HG03103 (cell line): ENCODE data around the gene MPPED1.

Experiments
- ATAC-seq: cut with Tn5 transposase; IDR thresholded peaks from one replicate; pipeline ENCODE4 v1.9.1; 2021; ENCODE audit warnings: low read depth; ENCODE audit not compliant: unreplicated experiment

Gene MPPED1

GRCh38 chr22:43392385-43392989 lies 19.3 kb upstream of the MPPED1 start:
- no peak for ATAC-seq

GRCh38 chr22:43393132-43393843 lies 18.5 kb upstream of the MPPED1 start:
- ATAC-seq = no peak

DNA sequence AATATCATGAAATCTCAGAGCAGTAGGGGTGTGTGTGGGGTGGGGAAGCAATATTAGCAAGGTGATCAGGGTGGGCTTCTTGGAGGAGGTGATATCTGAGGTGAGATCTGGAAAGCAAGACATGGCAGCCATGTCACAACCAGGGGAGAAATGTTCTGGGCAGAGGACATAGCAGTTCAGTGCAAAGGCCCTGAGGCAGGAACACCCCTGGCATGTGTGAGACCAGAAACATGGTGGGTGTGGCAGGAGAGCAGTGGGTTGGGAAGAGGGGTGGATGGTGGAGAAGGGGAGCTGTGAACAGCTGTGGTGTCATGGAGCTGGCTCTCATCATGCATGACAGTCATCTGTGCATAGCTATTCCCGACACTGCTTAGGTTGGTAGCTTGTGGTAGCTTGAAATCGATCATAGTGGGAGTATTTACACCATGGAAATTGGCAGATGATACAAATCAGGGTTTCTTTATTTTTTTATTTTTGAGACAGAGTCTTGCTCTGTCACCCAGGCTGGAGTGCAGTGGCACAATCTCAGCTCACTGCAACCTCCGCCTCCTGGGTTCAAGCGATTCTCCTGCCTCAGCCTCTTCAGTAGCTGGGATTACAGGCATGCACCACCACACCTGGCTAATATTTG lies 17.9 kb upstream of the MPPED1 start:
- no peak for ATAC-seq

- ATAC-seq = no peak
Measured at GRCh38 chr22:43395086-43395695, 16.6 kb upstream of the MPPED1 start.

DNA sequence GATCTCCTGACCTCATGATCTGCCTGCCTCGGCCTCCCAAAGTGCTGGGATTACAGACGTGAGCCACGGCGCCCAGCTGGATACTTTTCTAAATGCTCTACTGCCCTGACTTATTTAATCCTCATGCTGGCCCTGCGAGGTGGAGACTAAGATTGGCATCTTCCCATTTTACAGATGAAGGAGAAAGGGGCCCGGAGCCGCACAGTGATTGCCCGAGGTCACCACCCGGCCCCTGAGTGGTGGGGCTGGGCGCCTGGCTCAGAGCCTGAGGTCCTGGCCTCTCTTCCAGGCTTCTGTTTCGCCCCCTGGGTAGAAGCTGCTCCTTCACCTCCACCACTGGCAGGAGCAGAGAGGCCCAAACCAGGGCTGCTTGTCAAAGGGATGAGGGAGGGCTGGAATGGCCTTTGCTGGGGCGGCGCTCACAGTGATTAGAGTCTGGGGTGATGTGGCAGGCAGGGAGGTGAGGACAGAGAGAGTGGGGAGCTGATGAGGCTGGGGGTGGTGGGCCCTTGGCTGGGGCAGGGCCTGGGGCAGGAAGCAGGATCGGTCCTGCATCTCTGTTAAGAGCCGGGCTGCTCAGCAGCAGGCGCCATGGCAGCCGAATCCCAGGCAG lies 15.4 kb upstream of the MPPED1 start:
- ATAC-seq = no peak

DNA sequence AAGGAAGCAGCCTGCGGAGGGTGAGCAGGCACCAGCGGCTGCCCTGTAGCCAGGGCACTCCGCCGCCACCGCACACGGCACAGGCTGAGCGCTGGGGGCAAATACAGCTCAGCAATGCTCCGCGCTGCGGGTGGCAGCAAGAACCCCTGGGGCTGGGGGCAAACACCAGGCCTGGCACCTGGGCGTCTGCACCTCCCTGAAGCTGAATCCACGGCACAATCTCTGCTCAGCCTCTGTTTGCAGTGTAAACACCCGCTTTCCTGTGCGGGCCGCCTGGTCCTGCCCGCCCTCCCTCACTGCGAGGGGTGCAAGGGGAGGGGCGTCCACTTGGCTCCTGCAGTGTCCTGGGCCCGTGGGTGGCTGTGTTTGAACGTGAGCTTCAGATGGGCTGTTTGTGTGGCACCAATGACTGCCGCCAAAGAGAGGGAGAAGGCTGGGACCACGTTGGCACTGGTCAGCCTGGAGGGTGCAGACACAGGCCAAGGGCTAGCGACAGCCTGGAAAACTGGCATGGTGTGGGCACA lies 14.8 kb upstream of the MPPED1 start:
- ATAC-seq = no peak

GRCh38 chr22:43397766-43398165 lies 14.0 kb upstream of the MPPED1 start:
- no peak for ATAC-seq

DNA sequence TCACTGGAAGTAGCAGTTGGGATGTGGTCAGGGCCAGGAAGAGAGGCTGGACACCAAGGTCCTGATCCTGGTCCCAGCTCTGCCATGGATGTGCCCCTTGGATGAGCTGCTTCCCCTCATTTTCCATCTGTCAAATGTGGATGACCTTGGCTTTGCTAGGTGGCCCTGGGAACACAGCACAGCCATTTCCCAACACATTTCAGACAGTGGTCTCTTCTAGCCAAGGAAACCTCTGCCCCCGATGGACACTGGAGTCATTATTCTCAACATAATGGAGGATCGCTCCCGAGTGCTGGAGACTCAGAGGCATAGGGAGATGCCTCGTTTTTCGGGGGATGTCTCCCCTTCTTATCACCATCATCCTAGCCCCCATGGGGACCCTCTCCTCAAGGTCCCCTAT lies 13.6 kb upstream of the MPPED1 start:
- ATAC-seq = no peak

DNA sequence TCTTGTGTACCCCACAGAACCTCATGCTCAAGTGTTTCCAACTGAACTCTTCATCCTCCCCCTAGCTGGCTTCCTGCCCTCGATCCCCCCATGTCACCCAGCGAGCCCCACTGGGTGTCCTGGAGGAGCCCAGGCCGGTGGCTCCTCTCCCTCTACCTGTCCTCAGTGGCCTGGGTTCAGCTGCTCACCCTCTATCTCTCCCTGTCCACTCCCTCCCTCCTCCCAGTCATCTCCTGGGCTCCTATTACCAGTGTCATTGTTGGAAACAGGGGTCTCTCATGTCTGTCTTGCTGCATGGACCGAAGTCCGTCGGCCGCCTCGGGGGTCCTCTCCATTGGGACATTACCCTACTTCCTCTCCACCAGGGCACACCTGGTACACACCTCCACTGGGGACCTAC lies 12.9 kb upstream of the MPPED1 start:
- ATAC-seq = no peak

- ATAC-seq = no peak
Measured at GRCh38 chr22:43399338-43399979, 12.4 kb upstream of the MPPED1 start.

- no peak for ATAC-seq
Measured at GRCh38 chr22:43399980-43400358, 11.8 kb upstream of the MPPED1 start.

DNA sequence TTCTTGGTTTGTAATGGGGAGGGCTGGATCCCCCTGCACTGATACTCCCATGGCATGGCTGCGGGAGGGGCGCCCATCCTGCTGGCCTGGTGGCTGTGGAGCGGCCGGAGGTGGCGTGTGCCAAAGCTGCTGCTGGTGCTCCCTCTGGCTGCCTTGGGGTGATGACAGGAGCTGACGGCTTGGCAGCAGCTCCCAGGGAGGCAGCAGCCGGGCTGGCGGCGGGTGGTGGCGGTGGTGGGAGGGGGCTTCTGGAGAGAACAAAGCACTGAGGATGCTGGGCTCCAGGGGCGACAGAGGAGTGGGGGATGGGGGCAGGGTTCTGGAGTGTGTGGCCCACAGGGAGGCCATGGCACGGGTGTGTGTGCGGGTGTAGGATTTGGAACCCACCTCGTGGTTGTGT lies 11.4 kb upstream of the MPPED1 start:
- ATAC-seq = no peak

- no peak for ATAC-seq
Measured at GRCh38 chr22:43401233-43401632, 10.6 kb upstream of the MPPED1 start.

DNA sequence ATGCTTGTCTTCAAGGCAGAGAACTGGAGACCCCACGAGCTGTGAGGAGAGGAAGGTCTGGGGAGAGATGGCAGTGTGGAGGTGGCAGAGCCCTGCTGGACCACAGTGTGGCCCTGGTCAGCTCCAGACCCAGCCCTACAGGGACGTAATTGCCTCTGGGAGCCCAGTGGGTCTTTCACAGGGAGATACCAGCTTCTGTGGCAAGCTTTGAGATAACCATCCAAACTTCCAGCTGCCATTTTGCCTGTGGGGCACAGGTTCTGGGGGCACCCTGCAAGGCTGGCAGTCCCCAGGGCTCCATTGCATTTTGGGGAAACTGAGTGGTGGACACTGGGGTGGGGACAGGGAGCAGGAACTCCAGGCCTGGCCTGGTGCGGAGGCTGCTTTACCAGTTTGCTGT lies 10.2 kb upstream of the MPPED1 start:
- no peak for ATAC-seq

DNA sequence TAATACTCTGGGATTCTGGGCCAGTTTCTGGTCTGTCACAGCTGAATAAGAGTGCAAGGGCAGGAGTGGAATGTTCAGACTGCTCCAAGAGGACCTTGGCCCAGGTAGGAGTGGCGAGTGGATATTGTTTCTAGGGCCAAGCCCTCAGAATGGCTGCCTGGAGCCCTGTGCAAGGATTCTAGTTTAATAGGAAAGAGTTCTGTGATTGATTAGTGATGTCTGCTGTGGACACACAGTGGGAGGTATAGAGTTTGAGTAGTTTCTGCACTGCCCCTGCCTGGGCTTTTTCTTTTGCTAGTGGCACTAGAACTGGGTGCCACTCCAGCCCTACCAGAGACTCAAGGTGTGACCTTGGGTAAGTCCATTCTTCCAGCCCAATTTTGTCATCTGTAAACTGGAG lies 9.7 kb upstream of the MPPED1 start:
- ATAC-seq = no peak

DNA sequence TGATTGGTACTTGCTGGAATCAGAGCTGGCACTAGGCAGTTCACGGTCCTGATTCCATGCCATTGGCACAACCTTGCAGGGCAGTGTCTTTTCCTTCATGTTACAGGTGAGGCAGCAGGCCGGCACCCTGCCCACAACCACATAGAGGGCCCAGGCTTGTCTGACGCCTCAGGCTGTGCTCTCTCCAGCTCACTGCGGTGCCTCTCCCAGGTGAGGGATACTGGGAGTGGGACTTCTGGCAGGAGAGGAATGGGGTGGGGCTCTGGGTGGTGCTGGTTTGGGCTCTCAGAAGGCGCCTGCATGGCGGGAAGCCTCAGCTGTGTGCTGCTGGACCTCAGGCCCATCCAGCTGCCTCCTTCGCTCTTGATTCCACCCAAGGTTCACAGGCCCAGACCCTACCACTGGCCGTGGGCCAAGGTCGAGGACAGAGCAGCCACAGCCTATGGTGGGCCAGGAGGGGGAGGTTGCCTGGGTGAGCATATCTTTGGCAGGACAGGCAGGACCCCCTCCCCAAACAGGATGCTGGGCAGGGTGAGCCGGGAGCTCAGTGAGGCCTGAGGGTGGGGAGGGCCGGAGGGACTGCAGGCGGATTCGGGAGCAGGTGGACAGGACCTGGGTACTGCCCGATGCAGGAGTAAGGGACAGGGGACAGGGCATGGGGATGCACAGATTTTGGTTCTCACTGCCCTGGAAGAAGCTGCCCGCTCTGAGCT lies 7.0 kb upstream of the MPPED1 start:
- ATAC-seq = no peak

GRCh38 chr22:43406186-43406790 lies 5.5 kb upstream of the MPPED1 start:
- no peak for ATAC-seq

DNA sequence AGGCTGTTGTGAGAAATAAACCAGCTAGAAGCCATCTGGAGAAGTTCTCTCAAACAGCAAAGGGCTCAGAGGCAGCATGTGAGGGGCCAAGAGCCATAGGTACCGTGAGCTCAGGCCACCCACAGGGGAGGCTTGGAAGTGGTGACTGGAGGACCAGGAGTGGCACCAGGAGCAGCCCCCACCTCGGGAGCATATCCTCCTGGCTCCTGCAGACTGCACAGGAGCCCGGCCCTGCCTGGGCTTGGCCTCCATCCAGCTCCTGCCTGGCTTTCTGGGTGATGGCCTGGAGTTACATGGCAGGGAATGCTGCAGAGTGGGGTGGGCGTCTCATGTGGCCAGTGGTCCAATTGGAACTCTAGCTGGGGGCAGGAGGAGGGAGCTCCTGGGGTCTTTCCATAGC lies 4.2 kb upstream of the MPPED1 start:
- no peak for ATAC-seq

DNA sequence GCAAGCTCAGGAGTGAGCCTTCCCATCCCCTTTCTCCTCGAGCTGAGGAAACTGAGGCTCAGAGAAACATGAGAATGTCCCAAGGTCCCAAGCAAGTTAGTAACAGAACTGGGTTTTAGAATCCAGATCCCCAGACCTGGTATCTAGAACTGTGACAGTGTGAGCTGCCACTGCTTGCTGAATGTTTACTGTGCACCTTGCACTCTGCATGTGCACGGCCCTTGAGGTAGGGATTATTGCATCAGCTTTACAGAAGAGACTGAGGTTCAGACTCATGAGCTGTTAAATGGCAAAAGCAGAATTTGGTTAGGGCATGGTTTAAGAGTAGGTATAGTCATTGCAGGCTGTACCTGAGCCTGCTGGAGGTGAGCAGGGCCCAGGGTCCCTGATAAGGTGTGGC lies 3.8 kb upstream of the MPPED1 start:
- no peak for ATAC-seq

DNA sequence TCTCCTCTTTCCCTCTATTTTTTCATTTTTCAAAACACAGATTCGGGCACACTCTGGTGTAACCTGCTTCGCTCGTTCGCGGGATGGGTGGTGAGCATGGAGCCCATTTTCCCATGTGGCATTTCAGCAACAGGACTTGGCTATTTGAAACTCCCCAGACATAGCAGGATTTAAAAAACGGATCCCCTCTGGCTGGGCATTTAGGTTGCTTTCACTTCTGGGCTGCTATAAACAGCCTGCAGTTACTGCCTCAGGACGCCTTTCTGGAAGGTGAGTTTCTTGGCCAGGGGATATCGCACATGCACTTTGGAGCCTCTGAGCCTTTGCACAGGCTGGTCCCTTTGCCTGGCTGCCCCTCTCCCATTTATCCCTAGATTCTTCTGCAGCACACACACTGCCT lies 2.8 kb upstream of the MPPED1 start:
- no peak for ATAC-seq
